ENCODE results near the gene SIRPG. TPM values are rescaled to one million over a fixed set of nuclear protein-coding genes. Genes with fewer than 3 reads are reported as not detected.

SIRPG gene
- total RNA-seq, 1 donor from 2014 or later, result not detected

- peaks cover 70% of the 10 kb centered on the region for H3K27me3 Mint-ChIP-seq (ENCODE audit: low read depth)
Measured at GRCh38 chr20:1688886-1689538, 31.4 kb upstream of the SIRPG start.

DNA sequence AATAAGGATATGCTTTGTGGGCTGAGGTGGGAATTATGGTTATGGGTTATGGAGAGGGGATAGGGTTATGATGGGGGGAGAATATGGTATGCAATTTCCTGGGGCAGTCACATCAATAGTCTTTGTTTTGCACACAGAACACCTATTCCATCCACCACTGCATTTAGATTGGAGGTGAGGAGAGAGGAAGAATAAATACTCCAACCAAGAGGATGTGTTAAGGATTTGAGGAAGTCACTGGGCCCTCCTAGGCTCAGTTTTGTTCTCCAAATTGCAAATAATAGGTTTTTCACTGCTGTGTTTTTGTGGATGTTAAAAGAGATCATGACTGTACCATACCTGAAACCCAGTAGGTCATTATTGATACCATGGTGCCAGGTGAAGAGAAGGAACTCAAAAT lies 29.5 kb upstream of the SIRPG start:
- Mint-ChIP-seq H3K4me1 (no peaks in the 10 kb centered on the region), H3K27me3 (ENCODE audit: low read depth) (peaks cover 57% of the 10 kb centered on the region)

More at GRCh38 chr20:1688886-1689538, 31.4 kb upstream of the SIRPG start:
- Mint-ChIP-seq H3K4me1 (no peaks in the 10 kb centered on the region), H3K9me3 (no peaks in the 10 kb centered on the region), H3K27ac (no peak overlapping the region), H3K4me3 (no peak overlapping the region), H3K36me3 (no peaks in the 10 kb centered on the region)
- TF ChIP-seq, protein P1, sequence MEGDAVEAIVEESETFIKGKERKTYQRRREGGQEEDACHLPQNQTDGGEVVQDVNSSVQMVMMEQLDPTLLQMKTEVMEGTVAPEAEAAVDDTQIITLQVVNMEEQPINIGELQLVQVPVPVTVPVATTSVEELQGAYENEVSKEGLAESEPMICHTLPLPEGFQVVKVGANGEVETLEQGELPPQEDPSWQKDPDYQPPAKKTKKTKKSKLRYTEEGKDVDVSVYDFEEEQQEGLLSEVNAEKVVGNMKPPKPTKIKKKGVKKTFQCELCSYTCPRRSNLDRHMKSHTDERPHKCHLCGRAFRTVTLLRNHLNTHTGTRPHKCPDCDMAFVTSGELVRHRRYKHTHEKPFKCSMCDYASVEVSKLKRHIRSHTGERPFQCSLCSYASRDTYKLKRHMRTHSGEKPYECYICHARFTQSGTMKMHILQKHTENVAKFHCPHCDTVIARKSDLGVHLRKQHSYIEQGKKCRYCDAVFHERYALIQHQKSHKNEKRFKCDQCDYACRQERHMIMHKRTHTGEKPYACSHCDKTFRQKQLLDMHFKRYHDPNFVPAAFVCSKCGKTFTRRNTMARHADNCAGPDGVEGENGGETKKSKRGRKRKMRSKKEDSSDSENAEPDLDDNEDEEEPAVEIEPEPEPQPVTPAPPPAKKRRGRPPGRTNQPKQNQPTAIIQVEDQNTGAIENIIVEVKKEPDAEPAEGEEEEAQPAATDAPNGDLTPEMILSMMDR (IDR thresholded peaks at IDR 0.05; ENCODE audit: unreplicated experiment), result no peak
- DNase-seq (ENCODE audit: low spot score in 2 of 2, unreplicated experiment in 2 of 2), result no peak

GRCh38 chr20:1686151-1686748 lies 28.7 kb upstream of the SIRPG start:
- no peak overlapping the region for H3K27ac Mint-ChIP-seq
- H3K36me3 Mint-ChIP-seq, result no peaks in the 10 kb centered on the region
- TF ChIP-seq, protein P1 (IDR thresholded peaks at IDR 0.05; ENCODE audit: unreplicated experiment), result no peak
- no peaks in the 10 kb centered on the region for H3K4me1 Mint-ChIP-seq
- peaks cover 17% of the 10 kb centered on the region for H3K9me3 Mint-ChIP-seq
- H3K4me3 Mint-ChIP-seq, result no peak overlapping the region
- peaks cover 49% of the 10 kb centered on the region for H3K27me3 Mint-ChIP-seq (ENCODE audit: low read depth)
- no peak for DNase-seq (ENCODE audit: low spot score in 2 of 2, unreplicated experiment in 2 of 2)

More for the DNA sequence above, 29.5 kb upstream of the SIRPG start:
- no peak overlapping the region for H3K27ac Mint-ChIP-seq
- no peak overlapping the region for H3K4me3 Mint-ChIP-seq
- TF ChIP-seq, protein P1 (IDR thresholded peaks at IDR 0.05; ENCODE audit: unreplicated experiment), result no peak
- no peak for DNase-seq (ENCODE audit: low spot score in 2 of 2, unreplicated experiment in 2 of 2)
- no peaks in the 10 kb centered on the region for H3K36me3 Mint-ChIP-seq
- H3K9me3 Mint-ChIP-seq, result peaks cover 14% of the 10 kb centered on the region

GRCh38 chr20:1685304-1686052 lies 27.9 kb upstream of the SIRPG start:
- H3K9me3 Mint-ChIP-seq, result peaks cover 17% of the 10 kb centered on the region
- H3K27ac Mint-ChIP-seq, result no peak overlapping the region
- TF ChIP-seq, protein P1 (IDR thresholded peaks at IDR 0.05; ENCODE audit: unreplicated experiment), result no peak
- no peaks in the 10 kb centered on the region for H3K4me1 Mint-ChIP-seq
- H3K27me3 Mint-ChIP-seq (ENCODE audit: low read depth), result peaks cover 49% of the 10 kb centered on the region
- H3K36me3 Mint-ChIP-seq, result no peaks in the 10 kb centered on the region
- H3K4me3 Mint-ChIP-seq, result no peak overlapping the region
- DNase-seq (ENCODE audit: low spot score in 2 of 2, unreplicated experiment in 2 of 2), result no peak

GRCh38 chr20:1684872-1685271 lies 27.3 kb upstream of the SIRPG start:
- Mint-ChIP-seq H3K36me3 (no peaks in the 10 kb centered on the region), H3K27me3 (ENCODE audit: low read depth) (peaks cover 50% of the 10 kb centered on the region), H3K4me3 (no peak overlapping the region), H3K4me1 (no peaks in the 10 kb centered on the region), H3K27ac (no peak overlapping the region), H3K9me3 (peaks cover 17% of the 10 kb centered on the region)
- no peak for DNase-seq (ENCODE audit: low spot score in 2 of 2, unreplicated experiment in 2 of 2)
- TF ChIP-seq, protein P1 (IDR thresholded peaks at IDR 0.05; ENCODE audit: unreplicated experiment), result no peak
